ENCODE measurements around the gene ZNHIT3. TPM values are rescaled to one million over a fixed set of nuclear protein-coding genes. Genes with fewer than 3 reads are reported as not detected.

The ZNHIT3 gene
- polyA plus RNA-seq, 4 donors: 65.6 to 80.1 (median 69.8) TPM

- DNase-seq (ENCODE audit: low read depth in 4 of 4, low spot score in 2 of 4): peak; percentile 79 to 88 (median 84)
Observed at GRCh38 chr17:36544307-36545076, 58.0 kb downstream of the ZNHIT3 start, which contains the start of gene GGNBP2. Gene GGNBP2 (plus strand): TSS chr17:36544919. CDS start chr17:36545725, 806 bp downstream.

- DNase-seq (ENCODE audit: low read depth in 4 of 4, low spot score in 2 of 4): no peak
Observed at GRCh38 chr17:36545077-36545464, 58.6 kb downstream of the ZNHIT3 start.

Other genes with a start within 250 kb of the ZNHIT3 start
- gene TBC1D3I, start 222.1 kb upstream of the ZNHIT3 start, polyA plus RNA-seq (ENCODE audit: insufficient read length in 4 of 4): 1 to 10 TPM in 1 of 4 donors, under 1 TPM in 2, not detected in 1; 0.24 to 1.5 (median 0.24) TPM
- not detected for gene TBC1D3G, start 162.8 kb upstream of the ZNHIT3 start, polyA plus RNA-seq (ENCODE audit: insufficient read length in 4 of 4)
- not detected for gene TBC1D3H, start 98.2 kb upstream of the ZNHIT3 start, polyA plus RNA-seq (ENCODE audit: insufficient read length in 4 of 4)
- gene MYO19, start 48.2 kb downstream of the ZNHIT3 start, polyA plus RNA-seq (ENCODE audit: insufficient read length in 4 of 4): 10 to 100 TPM; 28.7 to 70.9 (median 49.3) TPM
- 10 to 100 TPM; 11.5 to 12.9 (median 11.9) TPM for gene PIGW, start 48.3 kb downstream of the ZNHIT3 start, polyA plus RNA-seq (ENCODE audit: insufficient read length in 4 of 4)
- gene GGNBP2, start 58.2 kb downstream of the ZNHIT3 start, polyA plus RNA-seq (ENCODE audit: insufficient read length in 4 of 4): 100 to 1,000 TPM in 1 of 4 donors, 10 to 100 TPM in 3; 65.5 to 106 (median 82.6) TPM
- 10 to 100 TPM; 21.8 to 33.2 (median 25.4) TPM for gene DHRS11, start 105.2 kb downstream of the ZNHIT3 start, polyA plus RNA-seq (ENCODE audit: insufficient read length in 4 of 4)
- gene MRM1, start 114.9 kb downstream of the ZNHIT3 start, polyA plus RNA-seq (ENCODE audit: insufficient read length in 4 of 4): 1 to 10 TPM; 3.6 to 5.2 (median 4.8) TPM

Data from left renal cortex interstitium (tissue), 4 donors.